Anterior cingulate cortex (tissue), 58 donors: ENCODE results near the gene AGAP9.

Source experiments
- DNase-seq, 58 donors: peaks; one replicate each; lab custom pipeline; 2025; lab: John Stamatoyannopoulos, UW

The AGAP9 gene

GRCh38 chr10:47458466-47459154 lies 64.8 kb downstream of the AGAP9 start:
- DNase-seq: no peak

GRCh38 chr10:47457826-47458225 lies 65.6 kb downstream of the AGAP9 start:
- no peak for DNase-seq

DNA sequence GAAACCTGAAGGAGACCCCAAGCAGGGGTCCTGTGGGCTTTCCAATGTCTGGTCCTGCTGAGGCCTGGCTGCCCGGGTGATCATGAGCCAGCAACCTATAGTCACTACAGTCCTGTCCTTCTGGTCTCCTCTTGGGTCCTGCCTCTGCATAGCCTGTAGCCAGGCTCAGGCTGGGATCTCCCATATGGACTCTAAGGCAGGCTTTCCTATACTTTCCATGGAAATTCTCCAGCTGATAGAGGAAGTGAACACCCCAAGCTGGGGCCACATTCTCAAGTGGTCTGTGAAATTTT lies 66.0 kb downstream of the AGAP9 start:
- no peak for DNase-seq

- no peak for DNase-seq
Measured at GRCh38 chr10:47456794-47457527, 66.5 kb downstream of the AGAP9 start.

DNA sequence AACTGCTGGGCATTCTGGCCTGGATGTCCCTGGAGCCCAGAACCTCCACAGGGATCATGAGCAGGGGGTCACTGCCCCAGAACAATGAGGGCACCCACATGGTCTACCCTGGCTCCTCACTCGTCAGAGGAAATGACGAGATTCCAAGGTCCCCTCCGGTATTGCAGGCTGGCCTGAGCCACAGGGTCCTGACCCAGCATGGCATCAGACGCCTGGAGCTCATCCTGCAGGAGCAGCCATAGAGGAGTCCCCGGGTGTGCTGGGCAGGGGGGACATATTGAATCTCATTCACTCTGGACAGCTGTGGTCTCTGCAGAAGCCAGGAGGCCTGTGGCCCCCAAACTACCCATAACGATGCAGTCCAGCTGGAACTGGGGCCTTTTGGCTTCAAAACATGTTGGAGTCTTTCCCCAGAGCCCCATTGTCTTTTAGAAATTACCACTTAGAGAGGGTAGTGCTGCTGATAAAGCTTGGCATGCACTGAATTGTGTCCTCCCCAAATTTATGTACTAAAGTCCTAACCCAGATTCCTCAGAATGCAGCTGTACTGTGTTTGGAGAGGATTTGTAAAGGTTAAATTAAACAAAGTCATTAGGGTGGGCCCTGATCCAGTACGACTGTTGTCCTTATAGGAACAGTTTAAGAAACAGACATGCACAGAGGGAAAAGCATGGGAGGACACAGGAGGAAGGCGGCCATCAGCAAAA lies 67.2 kb downstream of the AGAP9 start:
- DNase-seq: no peak

DNA sequence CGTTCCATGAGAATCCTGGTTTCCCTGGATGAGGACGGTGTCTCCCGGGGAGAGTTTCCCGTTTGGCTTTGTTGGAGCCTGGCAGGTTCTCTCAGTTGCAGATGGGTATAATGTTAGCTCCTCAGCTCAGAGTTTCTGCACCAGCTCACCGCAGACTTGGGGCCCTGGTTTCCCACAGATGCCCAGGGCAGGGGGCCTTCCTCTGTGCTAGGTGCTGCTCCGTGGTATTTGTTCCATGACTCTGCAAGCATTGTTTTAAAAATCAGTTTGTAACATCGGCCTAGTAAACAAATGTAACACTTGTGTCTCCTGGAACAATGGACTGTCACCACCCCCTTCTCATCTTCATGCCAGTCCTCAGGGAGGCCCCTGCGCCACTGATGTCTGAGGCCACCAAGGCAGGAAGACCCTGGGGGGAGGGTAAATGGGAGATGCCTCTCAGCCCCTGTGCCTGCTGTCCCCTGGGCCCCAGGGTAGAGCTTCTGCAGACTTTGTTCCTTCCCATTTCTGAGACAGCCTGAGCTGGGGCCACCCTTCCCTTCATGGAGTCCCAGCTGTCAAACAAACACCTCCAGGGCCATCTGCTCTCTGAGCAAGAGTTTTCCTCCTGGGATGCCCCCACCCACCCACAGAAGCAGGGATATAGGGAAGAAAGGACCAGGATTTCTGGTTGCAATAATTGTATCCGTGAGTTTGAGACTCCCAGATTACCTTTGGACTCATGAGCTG lies 67.9 kb downstream of the AGAP9 start:
- peak in 1 of 58 donors; percentile 9 for DNase-seq

DNA sequence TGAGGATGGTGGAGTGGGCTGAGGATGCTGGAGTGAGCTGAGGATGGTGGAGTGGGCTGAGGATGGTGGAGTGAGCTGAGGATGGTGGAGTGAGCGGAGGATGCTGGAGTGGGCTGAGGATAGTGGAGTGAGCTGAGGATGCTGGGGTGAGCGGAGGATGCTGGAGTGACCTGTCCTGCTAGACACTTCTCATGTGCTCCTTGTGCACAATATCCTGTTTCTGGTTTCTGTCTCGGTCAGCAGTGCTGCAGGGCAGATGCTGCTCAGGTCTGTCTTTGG lies 68.7 kb downstream of the AGAP9 start:
- no peak for DNase-seq

DNA sequence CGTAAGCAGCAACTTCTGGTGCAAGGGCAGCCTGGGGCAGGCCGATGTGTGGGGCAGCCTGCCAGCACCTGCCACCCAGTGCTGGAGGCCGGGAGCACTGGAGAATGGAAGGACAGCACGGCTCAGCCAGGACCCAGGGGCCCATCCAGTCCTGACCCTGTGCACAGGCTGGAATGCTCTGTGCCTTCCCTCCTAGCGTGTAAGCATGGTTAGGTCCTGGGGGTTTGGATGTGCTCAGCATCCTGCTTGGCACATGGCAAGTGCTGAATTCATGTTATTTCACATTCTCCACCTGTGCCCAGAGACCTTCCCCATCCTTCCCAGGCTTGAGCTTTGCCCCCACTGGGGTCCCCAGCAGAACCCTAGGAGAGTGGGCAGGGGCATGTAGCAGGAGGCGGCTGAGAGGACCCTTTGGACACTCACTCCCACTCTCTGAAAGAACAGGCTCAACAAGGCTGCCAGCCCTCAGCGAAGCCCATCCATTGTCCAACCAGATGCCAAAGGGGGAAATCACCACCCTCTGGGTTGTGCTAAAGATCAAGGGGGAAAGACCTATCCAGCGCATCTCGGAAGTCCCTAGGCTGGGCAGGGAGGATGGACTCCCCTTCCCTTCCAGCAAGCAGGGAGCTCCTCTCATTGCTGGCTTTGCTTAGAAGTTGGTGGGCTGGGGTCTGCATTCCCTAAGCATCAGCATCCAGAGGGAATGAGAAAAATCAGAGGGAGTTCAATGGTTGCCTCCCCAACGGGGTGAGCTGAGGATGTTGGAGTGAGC lies 69.2 kb downstream of the AGAP9 start:
- no peak for DNase-seq

- no peak for DNase-seq
Measured at GRCh38 chr10:47453141-47454007, 70.1 kb downstream of the AGAP9 start.

DNA sequence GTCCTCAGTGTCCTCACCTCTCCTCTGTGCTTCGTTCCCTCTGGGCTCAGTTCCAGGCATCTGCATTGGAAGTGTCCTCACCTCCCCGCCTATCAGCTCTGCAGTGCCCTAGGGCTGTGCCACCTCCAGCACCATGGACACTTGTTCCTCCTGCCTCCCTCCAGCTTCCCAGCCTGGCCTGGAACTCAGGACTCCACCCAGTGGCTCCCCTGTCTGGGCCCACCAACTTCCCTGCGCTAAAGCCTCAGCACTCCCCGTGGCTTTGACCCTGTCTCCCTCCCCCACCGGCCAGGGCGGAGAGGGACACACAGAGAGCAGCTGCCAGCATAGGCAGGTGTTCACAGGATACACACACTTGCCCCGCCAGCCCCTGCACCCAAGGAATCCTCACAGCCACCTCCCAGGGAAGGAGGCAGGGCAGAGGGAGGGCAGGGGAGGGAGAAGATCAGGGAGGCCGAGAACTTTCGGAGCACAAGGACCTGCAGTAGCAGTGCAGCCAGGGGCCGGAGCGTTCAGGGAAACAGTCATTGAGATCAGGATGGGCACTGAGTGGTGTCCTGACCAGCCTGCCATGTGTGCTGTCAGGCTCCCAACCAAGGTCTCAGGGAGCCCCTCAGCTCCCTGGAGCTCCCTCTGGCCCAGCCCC lies 70.8 kb downstream of the AGAP9 start:
- no peak for DNase-seq

GRCh38 chr10:47451998-47452494 lies 71.4 kb downstream of the AGAP9 start:
- no peak for DNase-seq
